Right cardiac atrium (tissue), 5 donors: Measurements from ENCODE around the gene PLXNA2. TPM values are rescaled to one million over a fixed set of nuclear protein-coding genes. Genes with fewer than 3 reads are reported as not detected.

ENCODE experiments used
- ATAC-seq, 2 donors: fragments of 200-7000 bp; cut with Tn5 transposase; one replicate each; pipeline versions ENCODE4 v1.8.0 to v1.9.1; 2020; ENCODE audit warnings: moderate library complexity in 2 of 2, mild to moderate bottlenecking in 1 of 2
- DNase-seq, 3 donors: peaks; one replicate each; pipeline ENCODE4 v3.0.0-alpha.2; 2020
- H3K27ac ChIP-seq: one replicate; pipeline ENCODE4 v1.5.1; 2013; ENCODE audit warnings: mild to moderate bottlenecking, low read length, control low read depth, moderate library complexity
- H3K27me3 ChIP-seq: one replicate; pipeline ENCODE4 v1.6.1; 2013; ENCODE audit not compliant: control insufficient read depth, insufficient read depth
- H3K4me1 ChIP-seq: one replicate; pipeline ENCODE4 v1.6.1; 2013; ENCODE audit warnings: low read length; ENCODE audit not compliant: control insufficient read depth, insufficient read depth
- H3K4me3 ChIP-seq: one replicate; pipeline ENCODE4 v1.5.1; 2013; ENCODE audit warnings: low read length, control low read depth
- H3K9me3 ChIP-seq: one replicate; pipeline ENCODE4 v1.6.1; 2013; ENCODE audit warnings: low read length; ENCODE audit not compliant: control insufficient read depth
- WGBS: extraction: QIAGEN DNeasy Blood & Tissue Kit; methylation state at CpG from one replicate; pipeline ENCODE4 v1.1.7; 2013; 5-methylcytosine and 5-hydroxymethylcytosine counted together
- intact Hi-C, 4 donors: fragments of 100-400 bp; cut with DNase I; formaldehyde crosslinking; loops; one replicate each; pipeline versions ENCODE4 v1.11.0 to v1.14.0; 2022 to 2023
- polyA plus RNA-seq: library from polyadenylated mRNA; stranded (reverse); fragments of 200-250 nt; gene quantifications from one replicate; pipeline ENCODE4 v1.2.3, GENCODE V29; 2013
- total RNA-seq, 4 donors: library from RNA; stranded (reverse); fragmentation: NEBNext Ultra II Directional; extraction: Animal tissue kit (Norgen Biotek cat#: 25700); gene quantifications; one replicate each; pipeline ENCODE4 v1.2.1, GENCODE V29; 2021
- donor health status: healthy with polysubstance abuse.
- donor health status: DM: no; HTN: yes; CAD: no.
- donor health status: DM: no; HTN: no; CAD: no.
- donor health status: DM: no; HTN: yes; CAD: no; lungs with severe emphysema.
- donor health status: DM: yes; HTN: yes; CAD: no.

PLXNA2 gene
- total and polyA plus RNA-seq, 5 donors: 7.3 to 26.6 (median 16.4) TPM

DNA sequence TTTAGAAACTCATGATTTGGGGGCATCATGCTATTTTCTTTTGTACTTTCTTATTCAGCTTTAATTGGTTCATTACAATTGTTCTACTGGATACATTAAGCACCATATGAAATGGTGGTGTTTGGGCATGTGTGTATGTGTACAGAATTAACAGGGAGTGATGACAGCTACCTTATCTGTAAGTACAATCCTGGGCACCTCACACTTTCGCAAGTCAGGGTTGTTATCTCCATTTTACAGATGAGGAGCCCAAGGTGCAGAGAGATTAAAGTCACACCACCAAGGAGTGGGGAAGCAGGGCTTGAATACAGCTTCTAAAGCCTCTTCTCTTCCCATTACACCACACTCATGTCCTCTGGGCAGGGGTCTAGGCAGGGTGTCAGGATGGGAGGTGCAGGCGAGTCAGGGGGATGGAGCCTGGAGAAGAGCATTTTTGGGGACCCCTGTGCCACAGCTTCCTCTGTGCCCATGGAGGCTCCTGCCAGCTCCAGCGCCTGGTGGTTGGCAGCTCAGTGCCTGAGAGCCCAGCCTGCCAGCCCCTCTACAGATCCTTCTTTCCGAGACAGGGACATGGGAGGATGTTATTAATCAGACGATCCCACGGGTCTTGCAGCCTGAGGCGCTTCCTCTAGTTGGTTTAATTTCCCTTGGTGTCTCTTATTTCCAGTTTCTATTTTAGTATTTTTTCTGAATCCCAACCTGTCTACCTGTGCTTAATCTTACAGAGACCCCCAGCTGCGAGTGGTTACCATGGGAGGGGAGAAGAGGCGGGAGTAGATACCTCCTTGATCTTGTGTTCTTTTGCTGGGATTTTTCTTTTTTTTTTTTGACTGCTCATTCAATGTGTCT lies 207.0 kb downstream of the PLXNA2 start:
- no peak for DNase-seq
- 74% methylated on average over 9 of the region's 9 CpGs for WGBS
- Histone ChIP-seq H3K4me1 (no peaks in the 10 kb centered on the region), H3K4me3 (no peak overlapping the region), H3K27ac (no peak overlapping the region), H3K9me3 (no peaks in the 10 kb centered on the region), H3K27me3 (no peaks in the 10 kb centered on the region)
- intact Hi-C loops: loop anchor here in 1 of 4 donors (10.0 kb wide), 1 partner anchor 48 kb away; no protein-coding TSS in a partner anchor
- no peak for ATAC-seq

DNA sequence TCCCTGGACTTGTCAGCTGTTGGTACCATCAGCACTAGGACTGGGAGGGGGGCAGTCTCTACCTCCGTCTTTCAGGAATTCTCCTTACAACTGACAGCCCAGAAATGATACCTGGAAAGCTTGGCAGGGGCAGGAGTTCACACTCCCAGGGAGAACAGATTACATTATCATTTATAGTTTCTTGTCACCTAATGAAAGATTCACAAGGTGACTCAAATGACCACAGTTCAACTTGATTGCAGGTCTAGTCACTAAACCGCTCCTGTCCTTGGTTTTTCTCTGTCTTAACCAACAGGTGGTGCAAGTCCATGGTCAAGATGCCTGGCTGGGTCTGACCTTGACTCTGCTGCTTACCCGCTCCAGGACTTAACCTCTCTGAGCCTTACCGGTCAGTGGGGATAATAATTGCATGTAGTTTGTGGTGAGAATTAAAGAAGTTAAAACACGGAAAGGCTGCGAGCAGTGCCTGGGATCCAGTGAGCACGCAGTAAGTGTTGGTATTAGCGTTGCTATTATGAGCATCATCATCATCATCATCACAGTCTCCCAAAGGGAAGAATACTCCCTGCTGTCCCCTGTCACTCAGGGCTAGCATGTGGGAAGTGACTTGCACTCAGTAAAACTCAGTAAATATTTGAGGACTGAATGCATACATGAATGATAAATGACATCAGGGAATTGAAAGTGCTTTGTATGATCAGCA lies 207.9 kb downstream of the PLXNA2 start:
- H3K9me3 ChIP-seq: no peaks in the 10 kb centered on the region
- no peak for ATAC-seq
- intact Hi-C loops: loop anchor here in 1 of 4 donors (10.0 kb wide), 1 partner anchor 49 kb away; no protein-coding TSS in a partner anchor

DNA sequence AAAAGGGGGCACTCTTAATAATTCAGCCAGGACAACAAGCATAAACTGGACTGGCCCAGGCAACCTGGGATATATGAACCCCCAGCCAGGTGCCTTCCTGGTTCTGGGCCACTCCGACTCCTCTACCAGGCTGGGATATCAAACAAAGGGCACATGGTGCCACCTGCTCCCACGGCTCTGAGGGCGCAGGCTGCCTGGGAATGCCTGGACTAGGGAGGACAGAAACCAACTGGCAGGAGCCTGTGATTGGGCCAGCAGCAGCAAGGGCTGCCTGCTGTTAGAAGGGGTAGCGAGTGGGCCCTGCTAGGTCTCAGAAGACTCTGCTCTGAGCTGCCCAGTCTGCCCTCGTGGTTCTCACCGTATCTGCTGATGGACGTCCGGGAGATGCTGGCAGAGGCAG lies 210.0 kb downstream of the PLXNA2 start:
- 95% methylated on average over 8 of the region's 8 CpGs for WGBS
- intact Hi-C loops: loop anchor here in 1 of 4 donors (10.0 kb wide), 1 partner anchor 51 kb away; no protein-coding TSS in a partner anchor
- Histone ChIP-seq H3K27me3 (no peaks in the 10 kb centered on the region), H3K27ac (no peak overlapping the region), H3K9me3 (no peaks in the 10 kb centered on the region), H3K4me1 (peaks cover 2% of the 10 kb centered on the region), H3K4me3 (no peak overlapping the region)
- DNase-seq: no peak
- ATAC-seq: no peak

More for the DNA sequence above, 207.9 kb downstream of the PLXNA2 start:
- DNase-seq: no peak
- Histone ChIP-seq H3K27ac (no peak overlapping the region), H3K4me1 (no peaks in the 10 kb centered on the region), H3K27me3 (no peaks in the 10 kb centered on the region), H3K4me3 (no peak overlapping the region)
- 85% methylated on average over 8 of the region's 8 CpGs for WGBS

DNA sequence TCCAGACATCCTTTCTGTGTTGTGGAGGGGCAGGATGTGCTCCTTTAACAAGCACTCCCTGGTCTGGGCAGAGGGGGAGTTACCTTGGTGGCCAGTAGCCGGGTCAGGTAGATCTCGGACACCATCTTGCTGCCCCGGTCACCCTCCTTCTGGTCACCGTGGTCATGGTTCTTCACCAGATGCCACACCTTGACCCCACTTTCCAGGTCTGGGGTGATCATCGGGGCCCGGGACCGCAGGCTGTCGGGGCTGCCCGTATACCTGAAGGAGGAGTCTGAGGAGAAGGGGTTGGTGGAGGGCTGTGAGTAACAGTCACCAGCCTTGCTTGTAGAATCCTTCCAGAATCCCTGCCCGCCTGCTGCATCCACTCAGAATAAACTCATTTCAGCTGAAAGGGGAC lies 210.9 kb downstream of the PLXNA2 start:
- ATAC-seq: no peak
- Histone ChIP-seq H3K4me1 (peaks cover 2% of the 10 kb centered on the region), H3K27ac (no peak overlapping the region), H3K9me3 (no peaks in the 10 kb centered on the region), H3K27me3 (no peaks in the 10 kb centered on the region), H3K4me3 (no peak overlapping the region)
- WGBS: 96% methylated on average over 10 of the region's 10 CpGs
- intact Hi-C loops: loop anchor here in 1 of 4 donors (10.0 kb wide), 1 partner anchor 52 kb away; no protein-coding TSS in a partner anchor
- DNase-seq: no peak

DNA sequence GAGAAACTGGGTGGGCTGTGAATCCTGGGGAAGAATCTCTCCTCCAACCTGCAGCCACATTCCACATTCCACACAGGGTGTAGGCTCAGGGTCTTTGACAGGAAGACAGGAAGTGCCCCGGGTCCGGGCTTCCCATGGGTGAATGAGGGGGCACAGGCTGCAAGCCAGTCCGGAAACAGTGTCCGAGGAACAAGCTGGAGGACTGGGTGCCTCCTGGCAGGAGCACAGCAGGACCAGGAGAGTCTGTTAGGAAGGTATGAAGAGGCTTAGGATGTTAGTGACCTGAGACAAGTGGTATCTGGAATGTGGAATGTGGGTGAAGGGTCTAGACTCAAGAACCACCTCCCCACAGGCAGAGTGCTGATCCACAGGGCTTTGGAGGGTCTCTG lies 212.3 kb downstream of the PLXNA2 start:
- peaks cover 2% of the 10 kb centered on the region for H3K4me1 ChIP-seq
- intact Hi-C loops: loop anchor here in 1 of 4 donors (10.0 kb wide), 1 partner anchor 53 kb away; no protein-coding TSS in a partner anchor
- no peak overlapping the region for H3K27ac ChIP-seq
- ATAC-seq (no peak), DNase-seq (no peak)
- no peaks in the 10 kb centered on the region for H3K27me3 ChIP-seq
- WGBS: 71% methylated on average over 4 of the region's 4 CpGs
- H3K9me3 ChIP-seq: no peaks in the 10 kb centered on the region
- H3K4me3 ChIP-seq: no peak overlapping the region

DNA sequence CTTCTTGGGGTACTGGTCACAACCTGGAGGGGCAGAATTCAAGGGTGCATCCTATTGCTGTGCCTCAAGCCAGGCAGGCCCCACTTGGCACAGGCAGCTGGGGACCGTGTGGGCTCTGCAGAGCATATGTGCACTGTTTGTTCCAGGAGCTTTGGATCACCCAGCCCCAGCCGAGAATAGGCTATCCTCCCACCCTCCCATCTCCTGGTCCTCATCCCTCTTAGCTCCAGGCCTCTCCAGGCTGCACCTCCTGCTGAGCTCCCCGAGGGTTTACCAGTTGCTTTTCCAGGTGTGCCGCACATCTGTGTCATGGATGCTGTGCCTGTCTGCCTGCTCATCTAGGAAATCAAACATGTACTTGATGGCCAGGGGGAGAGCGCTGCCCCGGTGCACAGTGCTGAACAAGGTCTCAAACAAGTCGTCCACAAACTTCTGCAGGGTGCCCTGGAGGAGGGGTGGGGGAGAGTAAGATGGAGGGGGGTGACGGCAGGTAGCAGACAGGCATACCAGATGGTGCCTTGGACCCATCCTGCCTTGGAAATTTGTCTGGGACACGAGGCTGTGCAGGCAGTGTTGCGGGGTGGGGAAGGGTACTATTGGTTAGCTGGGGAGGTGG lies 212.8 kb downstream of the PLXNA2 start:
- Histone ChIP-seq H3K27ac (no peak overlapping the region), H3K9me3 (no peaks in the 10 kb centered on the region), H3K27me3 (no peaks in the 10 kb centered on the region), H3K4me1 (peaks cover 2% of the 10 kb centered on the region), H3K4me3 (no peak overlapping the region)
- DNase-seq: no peak
- intact Hi-C loops: loop anchor here in 1 of 4 donors (10.0 kb wide), 1 partner anchor 53 kb away; no protein-coding TSS in a partner anchor
- WGBS: 80% methylated on average over 10 of the region's 10 CpGs
- no peak for ATAC-seq

DNA sequence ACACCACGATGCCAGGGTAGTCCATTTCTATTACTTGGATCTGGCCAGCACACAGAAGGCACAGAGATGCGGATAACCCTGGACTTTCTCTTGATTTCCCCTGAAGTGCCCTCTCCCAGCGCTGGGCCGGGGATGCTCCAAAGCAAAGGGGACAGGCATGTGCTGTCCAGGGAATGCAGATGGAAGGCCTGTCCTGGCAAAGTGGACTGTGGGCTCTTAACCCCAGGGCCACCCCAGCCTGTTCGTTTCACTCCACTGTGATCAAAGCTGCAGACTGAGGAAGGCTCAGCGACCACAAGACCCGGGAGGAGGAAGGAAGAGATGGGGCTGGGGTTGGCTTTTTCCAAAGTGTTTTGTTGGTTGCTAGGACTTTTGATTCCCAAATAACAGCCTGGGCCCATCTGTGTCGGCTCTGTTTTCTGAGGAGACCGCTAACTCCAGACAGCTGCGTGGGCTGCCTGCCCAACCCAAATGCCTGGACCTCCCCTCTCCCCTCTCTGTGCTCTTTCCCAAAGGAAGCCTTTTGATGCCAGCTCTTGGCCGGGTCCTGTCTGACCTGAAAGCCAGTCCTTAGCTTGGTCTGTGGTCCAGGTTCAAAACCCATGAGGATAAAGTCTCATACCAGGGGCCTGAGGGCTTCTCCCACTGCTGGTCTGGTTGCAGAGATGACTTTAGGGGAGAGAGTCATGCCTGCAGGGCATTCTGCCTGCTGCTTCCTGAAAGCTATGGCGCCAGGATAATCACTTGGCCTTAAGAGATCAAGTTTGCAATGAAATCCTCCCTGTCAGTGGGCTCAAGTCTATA lies 213.7 kb downstream of the PLXNA2 start:
- Histone ChIP-seq H3K4me3 (no peak overlapping the region), H3K27ac (peak overlapping the region; percentile 82), H3K27me3 (no peaks in the 10 kb centered on the region)

DNA sequence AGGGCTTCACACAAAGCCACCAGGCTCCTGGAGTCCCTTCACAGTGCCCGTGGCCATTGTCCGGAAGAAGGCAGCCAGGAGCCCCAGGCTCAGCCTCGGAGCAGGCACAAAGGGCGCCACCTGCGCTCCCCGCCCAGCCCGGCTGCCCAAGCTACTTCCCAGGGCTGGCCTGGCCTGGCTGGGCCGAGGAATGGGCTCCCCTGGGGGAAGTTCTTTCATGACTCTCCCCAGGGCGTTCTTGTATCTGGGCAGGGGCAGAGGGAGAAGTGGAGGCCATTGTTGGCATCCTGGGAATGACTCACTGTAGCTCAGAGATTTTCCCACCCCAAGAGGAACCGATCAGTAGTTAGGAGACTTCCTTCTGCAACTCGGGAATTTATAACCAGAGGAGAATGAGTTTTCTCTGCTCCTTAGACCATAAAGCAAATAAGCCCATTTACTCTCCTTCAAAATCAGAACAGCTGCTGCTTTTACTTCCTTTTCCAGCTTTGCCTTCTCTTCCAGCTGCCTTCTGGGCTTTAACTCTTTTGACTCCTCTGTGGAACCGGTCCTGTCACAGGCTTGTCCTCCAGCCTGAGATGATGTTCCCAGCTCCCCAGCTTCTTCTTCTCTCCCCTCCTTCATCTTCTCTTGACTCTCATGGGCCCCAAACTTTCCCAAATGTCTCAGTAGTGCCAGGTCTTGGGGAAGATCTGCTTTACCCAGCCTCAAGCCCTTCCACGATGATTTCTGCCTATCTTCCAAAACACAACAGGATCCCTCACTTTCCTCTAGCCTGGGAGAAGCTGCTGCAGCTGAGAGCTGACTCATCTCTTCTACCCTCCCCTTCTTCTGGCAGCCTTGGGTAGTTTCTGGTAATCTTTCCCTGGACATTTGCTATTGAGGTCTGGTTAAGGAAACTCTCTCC lies 214.6 kb downstream of the PLXNA2 start:
- intact Hi-C loops: loop anchor here in 2 of 4 donors (10.0 kb wide), 2 partner anchors 55 to 215 kb away; partner anchors contain the start of gene PLXNA2 (in 2 of the 2)
- Histone ChIP-seq H3K9me3 (no peaks in the 10 kb centered on the region), H3K27me3 (no peaks in the 10 kb centered on the region), H3K27ac (peak overlapping the region; percentile 82), H3K4me1 (peaks cover 2% of the 10 kb centered on the region), H3K4me3 (no peak overlapping the region)
- peak; percentile 62 to 67 for ATAC-seq
- WGBS: 51% methylated on average over 13 of the region's 13 CpGs
- peak in 1 of 3 donors; percentile 46 for DNase-seq

More for the DNA sequence above, 213.7 kb downstream of the PLXNA2 start:
- H3K4me1 ChIP-seq: peaks cover 2% of the 10 kb centered on the region
- WGBS: 44% methylated on average over 12 of the region's 12 CpGs
- DNase-seq: peak; percentile 75 to 92 (median 91)
- intact Hi-C loops: loop anchor here in 1 of 4 donors (10.0 kb wide), 1 partner anchor 54 kb away; no protein-coding TSS in a partner anchor
- ATAC-seq: peak; percentile 58 to 78
- no peaks in the 10 kb centered on the region for H3K9me3 ChIP-seq

DNA sequence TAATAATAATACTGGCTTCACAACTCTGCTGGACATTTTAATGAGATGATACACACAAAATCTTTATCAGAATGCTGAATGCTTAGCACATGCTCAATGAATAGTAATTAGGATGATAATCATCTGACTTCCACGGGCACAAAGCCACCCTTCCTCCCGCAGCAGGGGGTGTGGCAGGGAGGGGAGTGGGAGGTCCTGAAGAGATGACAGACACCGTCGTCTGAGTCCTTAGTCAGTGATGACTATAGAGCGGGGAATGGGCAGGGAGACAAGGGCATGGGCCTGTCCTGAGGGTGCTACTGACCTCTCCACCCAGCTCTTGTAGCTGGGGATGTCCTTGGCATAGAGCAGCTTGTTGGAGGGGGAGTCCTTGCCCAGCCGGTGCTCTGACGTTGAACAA lies 215.7 kb downstream of the PLXNA2 start:
- intact Hi-C loops: loop anchor here in 2 of 4 donors (10.0 kb wide), 1 partner anchor 216 kb away; the partner anchor contains the start of gene PLXNA2 (in 2 of the 2)
- Histone ChIP-seq H3K27me3 (no peaks in the 10 kb centered on the region), H3K27ac (no peak overlapping the region), H3K4me1 (peaks cover 2% of the 10 kb centered on the region), H3K9me3 (no peaks in the 10 kb centered on the region), H3K4me3 (no peak overlapping the region)
- WGBS: 61% methylated on average over 7 of the region's 7 CpGs
- ATAC-seq (no peak), DNase-seq (no peak)
